NCI-H526 (cell line): Measurements from ENCODE around the gene ARHGAP1.
A peak's percentile ranks its signal among the peaks of the same experiment; 100 is the strongest.
"Not testable (repeated sequence)": the region's sequence is repeated elsewhere in the genome, so short reads cannot be mapped to it uniquely, and the experiment has no call there.

Source experiments
- DNase-seq, 2 experiments: peaks; one replicate each; lab custom pipeline; 2025; lab: John Stamatoyannopoulos, UW

The ARHGAP1 gene

GRCh38 chr11:46673713-46674462 lies 26.5 kb downstream of the ARHGAP1 start:
- DNase-seq = peak; percentile 67 to 71

GRCh38 chr11:46672381-46672839 lies 28.0 kb downstream of the ARHGAP1 start:
- no peak for DNase-seq

GRCh38 chr11:46671958-46672315 lies 28.5 kb downstream of the ARHGAP1 start:
- no peak for DNase-seq

GRCh38 chr11:46670521-46670920 lies 29.9 kb downstream of the ARHGAP1 start:
- not testable (repeated sequence) for DNase-seq

DNA sequence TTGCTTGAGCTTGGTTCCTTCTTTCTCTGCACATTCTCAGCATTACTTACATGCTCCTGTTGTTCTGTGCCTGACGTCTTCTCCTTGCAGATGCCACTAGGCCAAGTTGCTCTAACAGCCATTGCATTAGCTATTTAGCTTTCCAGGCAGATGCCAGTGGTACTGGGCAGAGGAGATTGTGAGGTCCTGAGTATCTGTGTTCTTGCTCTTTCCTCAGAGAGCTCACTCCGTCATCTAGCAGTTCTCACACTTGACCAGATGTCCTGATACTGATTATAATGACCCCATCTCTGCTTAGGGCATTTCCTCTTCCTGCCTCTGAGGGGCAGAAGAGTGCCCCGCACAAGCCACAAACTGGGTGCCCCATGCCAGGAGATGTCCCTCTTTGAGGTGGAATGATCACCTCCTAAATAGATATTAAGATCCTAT lies 30.7 kb downstream of the ARHGAP1 start:
- DNase-seq = peak; percentile 12 to 30

- DNase-seq = no peak
These were observed 31.8 kb downstream of the ARHGAP1 start for GRCh38 chr11:46668480-46669085.

DNA sequence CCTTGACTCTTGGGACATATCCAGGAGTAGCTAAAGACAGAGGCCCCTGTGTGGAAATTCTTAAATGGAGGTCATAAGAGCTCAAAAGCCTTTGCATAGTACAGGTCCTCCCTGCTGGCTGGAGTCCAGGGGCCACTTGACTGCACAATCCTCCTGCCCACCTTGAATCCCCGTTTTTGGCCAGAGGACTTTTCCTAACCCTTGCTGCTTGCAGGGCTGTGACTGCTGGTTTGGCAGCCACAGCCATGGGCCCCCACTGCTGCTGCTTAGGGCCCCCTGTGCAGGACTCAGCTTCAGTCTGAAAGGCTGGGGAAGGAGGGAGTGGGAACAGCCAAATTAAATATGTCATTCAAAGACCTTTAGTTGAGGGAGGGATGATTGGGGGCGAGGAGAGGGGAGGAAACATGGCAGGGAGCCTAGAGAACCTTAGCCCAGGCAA lies 33.4 kb downstream of the ARHGAP1 start:
- no peak for DNase-seq

DNA sequence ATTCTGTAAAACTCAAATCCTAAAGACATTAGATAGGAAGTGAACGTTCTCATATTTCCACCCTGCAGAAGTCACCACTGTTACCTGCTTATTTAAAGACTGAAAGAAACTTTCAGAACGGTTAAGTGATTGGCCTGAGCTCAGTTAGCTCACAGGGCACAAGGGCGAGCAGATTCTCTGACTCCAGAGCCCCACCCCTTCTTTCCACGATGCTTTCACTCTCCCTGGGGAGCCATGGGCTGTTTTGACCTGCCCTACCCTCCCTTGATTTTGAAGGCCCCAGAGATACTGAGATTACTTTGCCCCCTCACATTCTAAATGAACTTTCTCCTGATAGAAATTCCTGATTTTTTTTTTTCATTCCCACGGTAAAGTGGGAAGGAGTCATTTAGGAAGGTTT lies 33.9 kb downstream of the ARHGAP1 start:
- no peak for DNase-seq

- no peak for DNase-seq
These were observed 35.1 kb downstream of the ARHGAP1 start for GRCh38 chr11:46665356-46665755.

GRCh38 chr11:46664612-46665011 lies 35.8 kb downstream of the ARHGAP1 start:
- DNase-seq = no peak

DNA sequence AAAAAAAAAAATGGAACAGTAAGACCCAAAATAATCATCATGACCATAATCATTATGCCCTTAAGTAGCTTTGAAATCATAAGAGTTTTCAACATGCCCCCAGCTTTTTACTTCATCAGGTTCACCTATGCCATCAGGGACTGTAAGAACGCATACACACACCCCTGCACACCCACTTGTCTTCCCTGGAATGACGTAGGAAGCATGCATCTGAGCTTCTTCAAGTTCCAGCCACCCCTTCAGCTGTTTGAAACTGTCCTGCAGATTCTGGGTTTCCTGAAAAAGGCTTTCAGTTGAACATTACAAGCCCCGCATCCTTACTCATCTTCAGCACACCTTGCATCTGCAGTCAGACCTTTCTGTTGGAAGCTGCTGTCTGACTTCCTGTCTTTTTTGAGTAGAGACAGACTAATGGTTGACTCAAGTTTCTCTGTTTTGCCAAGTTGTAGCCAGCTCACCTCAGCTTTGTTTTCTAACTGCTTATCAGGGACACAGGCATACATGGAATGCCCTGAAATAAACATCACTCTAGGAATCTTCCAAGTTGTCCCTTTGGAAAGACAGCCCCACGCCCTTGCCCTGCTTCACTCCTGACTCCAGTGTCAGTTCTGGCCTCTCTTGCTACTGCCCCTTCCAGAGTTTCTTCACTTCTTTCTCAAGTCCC lies 37.0 kb downstream of the ARHGAP1 start:
- no peak for DNase-seq

DNA sequence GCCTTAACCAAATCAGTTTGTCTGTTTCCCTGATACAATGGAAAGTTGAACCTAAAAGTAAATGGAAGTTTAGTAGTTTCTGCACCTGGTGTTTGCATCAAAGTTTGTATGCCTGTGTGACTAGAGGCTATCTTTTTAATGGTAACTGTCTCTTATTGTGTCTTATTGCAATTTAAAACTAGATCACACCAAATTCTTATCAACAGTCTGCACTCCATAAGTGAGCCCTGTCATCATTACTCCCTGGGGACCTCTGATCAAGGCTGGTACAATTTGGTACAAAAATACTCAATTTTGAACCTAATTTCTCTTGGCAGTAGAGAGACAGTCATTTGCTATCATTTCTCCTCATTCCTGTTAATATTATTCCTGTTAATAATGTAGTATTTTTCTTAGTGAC lies 38.1 kb downstream of the ARHGAP1 start:
- no peak for DNase-seq

DNA sequence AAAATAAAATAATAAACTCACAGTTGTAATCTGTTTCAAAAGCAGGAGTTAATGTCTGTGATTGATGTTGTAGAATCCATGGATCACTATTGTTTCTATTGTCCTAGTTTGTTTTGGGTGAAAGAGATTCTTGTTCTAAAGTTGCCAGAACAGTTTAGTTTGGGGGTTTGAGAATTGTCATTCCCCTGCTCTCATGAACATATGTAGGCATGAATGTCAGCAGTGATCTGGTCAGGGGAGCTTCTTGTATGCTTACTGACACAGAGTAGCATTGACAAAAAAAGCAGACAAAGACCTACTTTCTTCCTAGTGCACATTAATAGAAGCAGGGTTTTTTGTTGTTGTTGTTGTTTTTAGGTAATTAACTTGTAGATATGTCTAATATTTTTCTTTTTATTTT lies 38.6 kb downstream of the ARHGAP1 start:
- no peak for DNase-seq

GRCh38 chr11:46659908-46660307 lies 40.5 kb downstream of the ARHGAP1 start:
- no peak for DNase-seq

DNA sequence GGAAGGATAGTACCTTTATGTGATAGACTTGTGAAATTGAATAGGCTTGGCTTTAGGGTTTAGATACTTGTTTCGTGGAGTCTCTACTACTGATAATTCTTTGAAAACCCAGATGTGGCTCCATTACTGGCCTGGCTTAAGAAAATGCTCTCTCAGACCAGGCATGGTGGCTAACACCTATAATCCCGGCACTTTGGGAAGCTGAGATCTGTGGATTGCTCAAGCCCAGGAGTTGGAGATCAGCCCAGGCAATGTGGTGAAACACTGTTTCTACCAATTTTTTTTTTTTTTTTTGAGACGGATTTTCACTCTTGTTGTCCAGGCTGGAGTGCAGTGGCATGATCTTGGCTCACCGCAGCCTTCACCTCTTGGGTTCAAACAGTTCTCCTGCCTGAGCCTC lies 42.2 kb downstream of the ARHGAP1 start:
- DNase-seq = no peak

- no peak for DNase-seq
These were observed 43.2 kb downstream of the ARHGAP1 start for GRCh38 chr11:46657186-46657585.

DNA sequence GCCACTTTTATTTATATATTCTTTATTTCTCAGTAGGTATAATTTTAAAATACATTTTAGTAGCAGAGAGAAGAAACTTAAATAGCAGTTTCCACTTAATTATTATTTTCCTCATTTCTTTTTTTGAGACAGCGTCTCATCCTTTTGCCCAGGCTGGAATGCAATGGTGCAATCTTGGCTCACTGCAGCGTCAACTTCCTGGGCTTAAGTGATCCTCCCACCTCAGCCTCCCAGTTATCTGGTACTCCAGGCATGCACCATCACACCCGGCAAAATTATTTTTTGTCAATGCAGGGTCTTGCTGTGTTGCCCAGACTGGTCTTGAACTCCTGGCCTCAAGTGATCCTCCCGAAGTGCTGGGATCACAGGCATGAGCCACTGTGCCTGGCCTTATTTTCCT lies 44.8 kb downstream of the ARHGAP1 start:
- DNase-seq = no peak

DNA sequence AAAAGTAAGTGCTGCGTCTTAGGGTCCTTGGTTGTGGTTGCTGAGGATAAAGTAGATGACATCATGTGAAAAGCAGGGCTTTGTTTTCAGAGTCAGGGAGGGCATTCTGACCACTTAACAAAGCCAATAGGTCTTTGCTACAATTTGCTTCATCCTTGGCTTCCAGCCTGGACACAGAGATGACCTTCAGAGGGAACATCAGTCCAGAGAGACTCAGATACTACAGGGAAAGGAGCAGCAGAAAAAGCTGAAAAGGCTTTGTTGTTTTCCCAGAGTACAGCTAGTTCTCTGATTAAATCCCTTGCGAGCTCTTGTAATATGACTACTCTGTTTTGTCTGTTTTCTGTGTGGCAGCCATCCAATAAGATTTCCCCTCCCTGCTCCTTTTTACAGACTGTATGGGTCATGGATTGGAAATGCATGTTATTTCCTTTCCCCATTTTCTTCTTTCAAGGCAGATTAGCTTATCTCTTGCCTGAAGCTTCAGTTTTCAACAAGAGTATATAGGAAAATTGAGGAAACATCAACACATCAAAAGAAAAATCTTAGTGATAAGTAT lies 51.2 kb downstream of the ARHGAP1 start:
- DNase-seq = no peak

- no peak for DNase-seq
These were observed 56.4 kb downstream of the ARHGAP1 start for GRCh38 chr11:46643986-46644385.

- DNase-seq = no peak
These were observed 56.9 kb downstream of the ARHGAP1 start for GRCh38 chr11:46643531-46643930.

- no peak for DNase-seq
These were observed 57.6 kb downstream of the ARHGAP1 start for GRCh38 chr11:46642627-46643335.

DNA sequence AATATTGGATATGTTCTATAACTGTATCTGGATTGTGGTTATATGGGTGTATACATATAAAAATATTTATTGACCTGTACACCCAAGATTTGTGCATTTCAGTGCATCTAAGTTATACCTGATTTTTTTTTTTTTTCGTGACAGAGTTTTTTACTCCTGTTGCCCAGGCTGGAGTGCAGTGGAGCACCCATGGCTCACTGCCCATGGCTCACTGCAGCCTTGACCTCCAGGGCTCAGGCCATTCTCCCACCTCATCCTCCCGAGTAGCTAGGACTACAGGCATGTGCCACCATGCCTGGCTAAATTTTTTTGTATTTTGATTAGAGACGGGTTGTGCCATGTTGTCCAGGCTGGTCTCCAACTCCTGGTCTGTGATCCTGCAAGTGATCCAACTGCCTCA lies 58.8 kb downstream of the ARHGAP1 start:
- no peak for DNase-seq
